Activated T-helper 17 cell treated with anti-CD3 and anti-CD28 coated beads, Interleukin-2, amount 50 U/mL, for 72 hours (primary cell): ENCODE measurements around the gene CPSF7. TPM values are rescaled to one million over a fixed set of nuclear protein-coding genes. Genes with fewer than 3 reads are reported as not detected.
A peak's percentile ranks its signal among the peaks of the same experiment; 100 is the strongest.

ENCODE experiments used
- ATAC-seq: fragments of 150-1000 bp; cut with Tn5 transposase; replicated peaks from 2 replicates; pipeline ENCODE4 v1.10.0; 2021; ENCODE audit warnings: mild to moderate bottlenecking, moderate library complexity
- H3K27ac Mint-ChIP-seq: one replicate; pipeline ENCODE4 v1.8.0; 2022; ENCODE audit warnings: mixed read lengths
- H3K27me3 Mint-ChIP-seq: one replicate; pipeline ENCODE4 v1.8.0; 2022; ENCODE audit warnings: mixed read lengths
- H3K36me3 Mint-ChIP-seq: one replicate; pipeline ENCODE4 v1.8.0; 2022; ENCODE audit warnings: low read depth, mild to moderate bottlenecking, mixed read lengths
- H3K4me1 Mint-ChIP-seq: one replicate; pipeline ENCODE4 v1.8.0; 2022; ENCODE audit warnings: mixed read lengths
- H3K4me3 Mint-ChIP-seq: one replicate; pipeline ENCODE4 v1.8.0; 2022; ENCODE audit warnings: mild to moderate bottlenecking, mixed read lengths
- H3K9me3 Mint-ChIP-seq: one replicate; pipeline ENCODE4 v1.8.0; 2022; ENCODE audit warnings: mixed read lengths
- total RNA-seq, 2 donors: library from RNA; stranded (reverse); gene quantifications; one replicate each; pipeline ENCODE4 v1.2.3, GENCODE V29; 2022

CPSF7 gene
- total RNA-seq, 2 donors from 2014 or later: 98.1 to 114 TPM

GRCh38 chr11:61361741-61362541 is 67.8 kb downstream of the CPSF7 start, which contains the start of the genes CYB561A3 and TMEM138:
CYB561A3 (minus strand) TSS chr11:61361882; CDS start chr11:61356713, 5,169 bp downstream.
TMEM138 (plus strand) TSS chr11:61362374; CDS start chr11:61364391, 2,017 bp downstream.
- peaks cover 17% of the 10 kb centered on the region for H3K4me1 Mint-ChIP-seq
- peak within 1 kb of the TSS; percentile 98 for H3K27ac Mint-ChIP-seq
- H3K4me3 Mint-ChIP-seq: peak within 1 kb of the TSS; percentile 98
- no peaks in the 10 kb centered on the region for H3K27me3 Mint-ChIP-seq
- H3K9me3 Mint-ChIP-seq: no peaks in the 10 kb centered on the region
- peaks cover 47% of the 10 kb centered on the region for H3K36me3 Mint-ChIP-seq
- peak; percentile 95 for ATAC-seq

- Mint-ChIP-seq H3K4me3 (peak overlapping the region; percentile 98), H3K27ac (peak overlapping the region; percentile 98), H3K36me3 (peaks cover 40% of the 10 kb centered on the region), H3K27me3 (no peaks in the 10 kb centered on the region), H3K4me1 (peaks cover 17% of the 10 kb centered on the region), H3K9me3 (no peaks in the 10 kb centered on the region)
- peak; percentile 0 for ATAC-seq
Observed at GRCh38 chr11:61361237-61361740, 68.5 kb downstream of the CPSF7 start.

- Mint-ChIP-seq H3K36me3 (peaks cover 26% of the 10 kb centered on the region), H3K27ac (no peak overlapping the region), H3K4me1 (peaks cover 17% of the 10 kb centered on the region), H3K27me3 (no peaks in the 10 kb centered on the region), H3K4me3 (peak overlapping the region; percentile 98), H3K9me3 (no peaks in the 10 kb centered on the region)
- ATAC-seq: no peak
Observed at GRCh38 chr11:61359516-61359915, 70.3 kb downstream of the CPSF7 start.

GRCh38 chr11:61358566-61358965 is 71.2 kb downstream of the CPSF7 start:
- Mint-ChIP-seq H3K27me3 (no peaks in the 10 kb centered on the region), H3K4me1 (peaks cover 16% of the 10 kb centered on the region), H3K27ac (no peak overlapping the region), H3K36me3 (peaks cover 19% of the 10 kb centered on the region), H3K4me3 (no peak overlapping the region), H3K9me3 (no peaks in the 10 kb centered on the region)
- ATAC-seq: no peak

- H3K9me3 Mint-ChIP-seq: no peaks in the 10 kb centered on the region
- H3K4me3 Mint-ChIP-seq: no peak overlapping the region
- no peak for ATAC-seq
- peaks cover 15% of the 10 kb centered on the region for H3K4me1 Mint-ChIP-seq
- H3K36me3 Mint-ChIP-seq: peaks cover 19% of the 10 kb centered on the region
- H3K27me3 Mint-ChIP-seq: no peaks in the 10 kb centered on the region
- peak overlapping the region; percentile 58 for H3K27ac Mint-ChIP-seq
Observed at GRCh38 chr11:61357894-61358239, 71.9 kb downstream of the CPSF7 start.

- ATAC-seq: no peak
- peaks cover 19% of the 10 kb centered on the region for H3K36me3 Mint-ChIP-seq
- no peak overlapping the region for H3K4me3 Mint-ChIP-seq
- peak overlapping the region; percentile 58 for H3K27ac Mint-ChIP-seq
- no peaks in the 10 kb centered on the region for H3K27me3 Mint-ChIP-seq
- H3K9me3 Mint-ChIP-seq: no peaks in the 10 kb centered on the region
- peaks cover 10% of the 10 kb centered on the region for H3K4me1 Mint-ChIP-seq
Observed at GRCh38 chr11:61357233-61357893, 72.4 kb downstream of the CPSF7 start.

- no peak for ATAC-seq
- H3K27ac Mint-ChIP-seq: peak overlapping the region; percentile 58
- no peaks in the 10 kb centered on the region for H3K9me3 Mint-ChIP-seq
- no peaks in the 10 kb centered on the region for H3K27me3 Mint-ChIP-seq
- peaks cover 19% of the 10 kb centered on the region for H3K36me3 Mint-ChIP-seq
- H3K4me1 Mint-ChIP-seq: peaks cover 9% of the 10 kb centered on the region
- H3K4me3 Mint-ChIP-seq: no peak overlapping the region
Observed at GRCh38 chr11:61356706-61357105, 73.1 kb downstream of the CPSF7 start.

- no peaks in the 10 kb centered on the region for H3K9me3 Mint-ChIP-seq
- no peak overlapping the region for H3K27ac Mint-ChIP-seq
- H3K4me1 Mint-ChIP-seq: peaks cover 9% of the 10 kb centered on the region
- no peaks in the 10 kb centered on the region for H3K27me3 Mint-ChIP-seq
- H3K4me3 Mint-ChIP-seq: no peak overlapping the region
- H3K36me3 Mint-ChIP-seq: peaks cover 32% of the 10 kb centered on the region
- no peak for ATAC-seq
Observed at GRCh38 chr11:61354208-61354607, 75.6 kb downstream of the CPSF7 start.

- Mint-ChIP-seq H3K27me3 (no peaks in the 10 kb centered on the region), H3K4me3 (no peak overlapping the region), H3K9me3 (no peaks in the 10 kb centered on the region), H3K36me3 (peaks cover 38% of the 10 kb centered on the region), H3K4me1 (peaks cover 9% of the 10 kb centered on the region), H3K27ac (no peak overlapping the region)
- ATAC-seq: no peak
Observed at GRCh38 chr11:61353131-61354067, 76.4 kb downstream of the CPSF7 start.

Other genes with a start within 250 kb of the CPSF7 start
- gene PGA3, start 226.5 kb downstream of the CPSF7 start, total RNA-seq: not detected
- not detected for gene PGA4, start 207.6 kb downstream of the CPSF7 start, total RNA-seq
- not detected for gene PGA5, start 188.8 kb downstream of the CPSF7 start, total RNA-seq
- 10 to 100 TPM in 1 of 2 donors, 1 to 10 TPM in 1; 8.6 to 11.1 TPM for gene VWCE, start 134.7 kb downstream of the CPSF7 start, total RNA-seq
- 100 to 1,000 TPM; 211 to 344 TPM for gene DDB1, start 96.9 kb downstream of the CPSF7 start, total RNA-seq
- 10 to 100 TPM; 32.6 to 32.9 TPM for gene TKFC, start 96.7 kb downstream of the CPSF7 start, total RNA-seq
- gene CYB561A3, start 68.1 kb downstream of the CPSF7 start, total RNA-seq: 10 to 100 TPM; 46.5 to 62.3 TPM
- 10 to 100 TPM; 30.6 to 47.9 TPM for gene TMEM138, start 67.6 kb downstream of the CPSF7 start, total RNA-seq
- gene TMEM216, start 37.4 kb downstream of the CPSF7 start, total RNA-seq: 10 to 100 TPM; 12.1 to 12.8 TPM
- gene SDHAF2, start 149 bp upstream of the CPSF7 start, total RNA-seq: 10 to 100 TPM; 36.9 to 45.5 TPM
- not detected for gene LRRC10B, start 78.8 kb upstream of the CPSF7 start, total RNA-seq
- under 1 TPM in 1 of 2 donors, not detected in 1; 0.19 TPM for gene SYT7, start 151.1 kb upstream of the CPSF7 start, total RNA-seq